Subcutaneous abdominal adipose tissue (tissue), 5 donors: ENCODE results near the gene PXMP4.

Source experiments
- H3K27ac ChIP-seq: one replicate; pipeline ENCODE4 v1.7.0; 2013; ENCODE audit warnings: low read depth, mild to moderate bottlenecking, inconsistent platforms, low read length, moderate library complexity
- H3K27me3 ChIP-seq, 5 donors: one replicate each; pipeline ENCODE4 v1.7.0; 2013; ENCODE audit warnings: low read length in 5 of 5, inconsistent platforms in 1 of 5; ENCODE audit not compliant: control insufficient read depth in 5 of 5, insufficient read depth in 4 of 5
- H3K36me3 ChIP-seq, 5 donors: one replicate each; pipeline ENCODE4 v1.7.0; 2013; ENCODE audit warnings: low read length in 5 of 5; ENCODE audit not compliant: control insufficient read depth in 5 of 5, insufficient read depth in 5 of 5
- H3K4me1 ChIP-seq, 5 donors: one replicate each; pipeline ENCODE4 v1.7.0; 2013; ENCODE audit warnings: low read length in 5 of 5, mild to moderate bottlenecking in 3 of 5, moderate library complexity in 1 of 5; ENCODE audit not compliant: control insufficient read depth in 5 of 5, insufficient read depth in 5 of 5
- H3K4me3 ChIP-seq, 5 donors: one replicate each; pipeline ENCODE4 v1.7.0; 2013; ENCODE audit warnings: low read length in 5 of 5, low read depth in 1 of 5
- H3K9ac ChIP-seq, 5 donors: one replicate each; pipeline ENCODE4 v1.7.0; 2013; ENCODE audit warnings: low read length in 5 of 5, mild to moderate bottlenecking in 4 of 5, moderate library complexity in 3 of 5
- H3K9me3 ChIP-seq, 5 donors: one replicate each; pipeline ENCODE4 v1.7.0; 2013; ENCODE audit warnings: low read length in 5 of 5; ENCODE audit not compliant: control insufficient read depth in 5 of 5
- donor health status: healthy.
- donor health status: healthy.
- donor health status: healthy.
- donor health status: healthy.
- donor health status: healthy.

PXMP4 gene

GRCh38 chr20:33724439-33725094 is 4.5 kb upstream of the PXMP4 start:
- Histone ChIP-seq H3K9me3 (no peaks in the 10 kb centered on the region), H3K27ac (no peak overlapping the region), H3K9ac (no peak overlapping the region), H3K4me3 (no peak overlapping the region), H3K36me3 (no peaks in the 10 kb centered on the region), H3K27me3 (no peaks in the 10 kb centered on the region), H3K4me1 (peaks cover 2 to 9% (median 7%) of the 10 kb centered on the region in 5 donors)

DNA sequence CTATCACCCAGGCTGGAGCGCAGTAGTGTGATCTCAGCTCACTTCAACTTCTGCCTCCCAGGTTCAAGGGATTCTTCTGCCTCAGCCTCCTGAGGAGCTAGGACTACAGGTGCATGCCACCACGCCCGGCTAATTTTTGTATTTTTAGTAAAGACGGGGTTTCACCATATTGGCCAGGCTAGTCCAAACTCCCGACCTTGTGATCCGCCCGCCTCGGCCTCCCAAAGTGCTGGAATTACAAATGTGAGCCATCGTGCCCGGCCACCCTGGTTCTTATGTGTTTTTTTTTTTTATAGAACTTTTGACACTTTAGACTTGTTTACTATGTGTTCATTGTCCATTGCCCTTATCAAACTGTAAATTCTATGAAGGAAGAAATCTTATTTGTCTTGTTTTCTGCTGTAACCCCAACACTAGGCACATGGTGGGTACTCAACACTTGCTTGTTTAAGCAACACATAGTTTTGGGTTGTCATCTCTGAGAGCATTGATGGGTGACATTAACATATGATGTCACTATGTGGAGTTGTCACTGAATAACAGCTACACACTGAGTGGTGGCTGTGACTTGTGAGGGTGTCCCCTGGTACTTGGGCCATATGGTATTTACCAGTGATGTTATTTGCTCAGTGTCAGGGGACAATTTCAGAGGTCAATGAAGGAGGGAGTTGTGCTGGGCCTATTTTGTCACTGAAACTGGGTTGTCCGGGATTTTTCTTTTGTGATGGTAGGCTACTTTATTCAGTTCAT is 1.5 kb upstream of the PXMP4 start:
- no peaks in the 10 kb centered on the region for H3K36me3 ChIP-seq
- H3K9ac ChIP-seq = no peak overlapping the region
- H3K27me3 ChIP-seq = no peaks in the 10 kb centered on the region
- H3K4me3 ChIP-seq = no peak overlapping the region
- H3K4me1 ChIP-seq = peaks cover 6 to 17% (median 13%) of the 10 kb centered on the region in 5 donors
- no peaks in the 10 kb centered on the region for H3K9me3 ChIP-seq
- no peak overlapping the region for H3K27ac ChIP-seq

DNA sequence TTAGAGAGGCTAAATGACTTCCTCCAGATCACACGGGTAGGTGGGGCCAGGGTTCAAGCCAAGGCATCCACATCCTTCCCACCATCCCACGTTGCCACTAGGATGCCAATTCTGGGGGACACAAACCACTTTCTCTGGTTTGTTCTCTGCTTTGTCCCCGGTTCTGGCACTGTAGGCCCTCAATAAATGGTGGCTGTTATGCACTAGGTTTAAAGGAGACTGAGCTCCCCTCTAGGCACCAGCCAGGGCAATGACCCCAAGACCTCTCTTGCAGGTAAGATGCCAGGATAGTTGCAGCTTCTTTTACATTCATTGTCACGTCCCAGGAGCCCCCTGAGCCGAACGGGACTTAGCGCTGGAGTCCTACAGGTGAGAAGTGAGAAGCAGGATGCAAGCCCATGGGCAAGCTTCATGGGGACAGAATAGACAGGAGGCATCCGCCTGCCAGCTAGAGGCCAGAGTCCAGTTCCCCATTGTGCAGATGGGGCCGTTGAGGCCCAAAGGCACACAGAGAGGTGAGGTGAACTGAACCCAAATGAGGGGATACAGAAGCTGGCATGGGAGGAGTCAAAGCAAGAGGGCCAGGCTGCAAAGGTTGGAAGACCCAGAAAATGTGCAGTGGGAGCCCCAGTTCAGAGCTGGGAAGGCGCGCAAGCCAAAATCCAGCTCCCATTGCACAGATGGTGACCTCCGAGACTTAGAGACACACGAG is 677 bp downstream of the PXMP4 start:
- Histone ChIP-seq H3K4me3 (peak overlapping the region; percentile 87 to 94 (median 90)), H3K27me3 (no peaks in the 10 kb centered on the region), H3K4me1 (peaks cover 6 to 17% (median 13%) of the 10 kb centered on the region in 5 donors), H3K9me3 (no peaks in the 10 kb centered on the region), H3K27ac (peak overlapping the region; percentile 54), H3K36me3 (peaks cover 0 to 7% (median 5%) of the 10 kb centered on the region in 5 donors), H3K9ac (peak overlapping the region; percentile 35 to 89 (median 64))

DNA sequence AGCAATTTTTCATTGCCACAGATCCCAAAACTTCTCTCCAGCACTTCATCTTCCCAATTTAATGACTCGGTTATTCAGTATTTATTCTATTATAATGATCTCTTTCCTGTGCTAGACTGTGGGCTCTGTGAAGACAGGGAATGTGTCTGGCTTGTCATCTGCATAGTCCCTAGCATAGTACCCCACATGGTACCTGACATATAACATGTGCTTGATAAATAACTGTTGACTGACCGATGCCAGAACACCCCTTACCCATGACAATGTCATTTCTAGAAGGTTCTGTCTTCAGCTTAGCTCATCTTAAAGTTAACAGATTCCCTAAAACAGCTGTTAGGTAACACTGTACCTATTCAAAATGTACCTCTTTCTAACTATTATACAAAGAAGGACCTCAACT is 3.6 kb downstream of the PXMP4 start:
- Histone ChIP-seq H3K9me3 (no peaks in the 10 kb centered on the region), H3K27ac (no peak overlapping the region), H3K27me3 (no peaks in the 10 kb centered on the region), H3K36me3 (peaks cover 0 to 33% (median 27%) of the 10 kb centered on the region in 5 donors), H3K4me3 (no peak overlapping the region), H3K4me1 (peaks cover 6 to 17% (median 13%) of the 10 kb centered on the region in 5 donors), H3K9ac (no peak overlapping the region)

DNA sequence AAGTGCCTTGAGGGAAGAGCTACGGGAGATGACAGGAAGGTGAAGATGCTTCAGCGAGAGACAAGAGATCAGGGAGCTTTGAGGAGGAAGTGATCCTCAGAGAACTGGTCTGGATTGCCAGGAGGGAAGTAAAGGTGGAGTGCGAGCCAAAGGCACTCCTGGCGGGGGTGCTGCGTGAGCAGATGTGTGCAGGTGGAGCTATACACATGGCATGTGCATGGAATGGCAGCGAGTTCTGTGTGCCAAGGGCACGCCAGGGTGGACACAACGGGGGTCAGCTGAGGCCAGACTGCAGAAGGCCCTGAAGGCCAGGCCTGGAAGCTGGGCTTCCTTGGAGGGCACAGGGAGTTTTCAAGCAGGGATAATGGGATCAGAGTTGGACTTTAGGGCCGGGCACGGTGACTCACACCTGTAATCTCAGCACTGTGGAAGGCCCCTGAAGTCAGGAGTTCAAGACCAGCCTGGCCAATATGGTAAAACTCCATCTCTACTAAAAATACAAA is 6.2 kb downstream of the PXMP4 start:
- no peak overlapping the region for H3K9ac ChIP-seq
- H3K4me1 ChIP-seq = peaks cover 0 to 3% (median under 1%) of the 10 kb centered on the region in 5 donors
- H3K9me3 ChIP-seq = no peaks in the 10 kb centered on the region
- no peak overlapping the region for H3K27ac ChIP-seq
- H3K36me3 ChIP-seq = peaks cover 0 to 44% (median 39%) of the 10 kb centered on the region in 5 donors
- no peaks in the 10 kb centered on the region for H3K27me3 ChIP-seq
- no peak overlapping the region for H3K4me3 ChIP-seq

- Histone ChIP-seq H3K36me3 (peaks cover 0 to 57% (median 51%) of the 10 kb centered on the region in 5 donors), H3K9me3 (no peaks in the 10 kb centered on the region), H3K27me3 (no peaks in the 10 kb centered on the region), H3K4me1 (no peaks in the 10 kb centered on the region), H3K9ac (no peak overlapping the region), H3K4me3 (no peak overlapping the region), H3K27ac (no peak overlapping the region)
Observed at GRCh38 chr20:33711446-33711738, 8.7 kb downstream of the PXMP4 start.

DNA sequence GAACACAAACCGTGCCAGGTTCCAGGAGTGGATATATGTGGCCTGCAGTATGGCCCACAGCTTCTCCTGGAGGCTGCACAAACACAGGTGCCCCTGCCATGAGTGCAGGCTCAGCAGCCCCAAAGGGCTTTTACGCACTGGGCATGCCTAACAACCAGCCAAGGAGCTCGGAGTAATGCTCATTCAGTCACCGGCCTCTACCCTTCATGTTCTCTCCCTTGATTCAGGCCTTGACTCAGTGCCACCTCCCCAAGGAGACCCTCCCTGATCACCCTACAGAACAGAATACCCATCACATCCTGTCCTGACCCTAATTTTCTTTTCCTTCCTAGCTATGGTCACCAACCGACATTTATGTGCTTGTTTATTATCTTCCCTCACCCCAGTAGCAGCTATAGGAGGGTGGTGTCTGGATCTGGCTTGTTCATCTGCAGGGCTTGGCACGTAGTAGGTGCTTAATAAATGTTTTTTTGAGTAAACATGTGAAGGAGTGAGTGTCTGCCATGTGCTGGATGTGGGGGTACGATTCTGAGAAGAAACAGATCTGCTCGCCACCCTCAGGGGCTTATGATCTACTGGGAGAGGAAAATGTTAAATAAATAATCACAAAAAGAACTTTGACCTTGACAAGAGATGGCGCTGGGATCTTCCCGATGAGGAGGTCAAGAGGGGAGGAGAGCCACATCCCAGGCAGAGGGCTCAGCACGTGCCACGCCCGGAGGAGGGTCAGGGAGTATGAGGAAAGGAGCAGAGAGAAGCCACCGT is 9.2 kb downstream of the PXMP4 start:
- H3K36me3 ChIP-seq = peaks cover 0 to 62% (median 51%) of the 10 kb centered on the region in 5 donors
- H3K9ac ChIP-seq = no peak overlapping the region
- no peaks in the 10 kb centered on the region for H3K9me3 ChIP-seq
- H3K4me3 ChIP-seq = no peak overlapping the region
- no peak overlapping the region for H3K27ac ChIP-seq
- H3K27me3 ChIP-seq = no peaks in the 10 kb centered on the region
- no peaks in the 10 kb centered on the region for H3K4me1 ChIP-seq

- Histone ChIP-seq H3K9me3 (no peaks in the 10 kb centered on the region), H3K36me3 (peaks cover 0 to 61% (median 51%) of the 10 kb centered on the region in 5 donors), H3K27me3 (no peaks in the 10 kb centered on the region), H3K4me1 (no peaks in the 10 kb centered on the region), H3K9ac (peak overlapping the region in 1 of 5 donors; percentile 20), H3K4me3 (no peak overlapping the region), H3K27ac (no peak overlapping the region)
Observed at GRCh38 chr20:33709905-33710541, 10.1 kb downstream of the PXMP4 start.

- no peaks in the 10 kb centered on the region for H3K9me3 ChIP-seq
- no peak overlapping the region for H3K27ac ChIP-seq
- H3K36me3 ChIP-seq = peaks cover 0 to 58% (median 46%) of the 10 kb centered on the region in 5 donors
- H3K9ac ChIP-seq = no peak overlapping the region
- no peaks in the 10 kb centered on the region for H3K27me3 ChIP-seq
- H3K4me1 ChIP-seq = no peaks in the 10 kb centered on the region
- no peak overlapping the region for H3K4me3 ChIP-seq
Observed at GRCh38 chr20:33709398-33709797, 10.7 kb downstream of the PXMP4 start.
